ENCODE data around the gene COMMD8. TPM values are rescaled to one million over a fixed set of nuclear protein-coding genes. Genes with fewer than 3 reads are reported as not detected.
A peak's percentile ranks its signal among the peaks of the same experiment; 100 is the strongest.

Gene COMMD8
- 10 to 100 TPM; 11.6 to 18.5 TPM for total RNA-seq

DNA sequence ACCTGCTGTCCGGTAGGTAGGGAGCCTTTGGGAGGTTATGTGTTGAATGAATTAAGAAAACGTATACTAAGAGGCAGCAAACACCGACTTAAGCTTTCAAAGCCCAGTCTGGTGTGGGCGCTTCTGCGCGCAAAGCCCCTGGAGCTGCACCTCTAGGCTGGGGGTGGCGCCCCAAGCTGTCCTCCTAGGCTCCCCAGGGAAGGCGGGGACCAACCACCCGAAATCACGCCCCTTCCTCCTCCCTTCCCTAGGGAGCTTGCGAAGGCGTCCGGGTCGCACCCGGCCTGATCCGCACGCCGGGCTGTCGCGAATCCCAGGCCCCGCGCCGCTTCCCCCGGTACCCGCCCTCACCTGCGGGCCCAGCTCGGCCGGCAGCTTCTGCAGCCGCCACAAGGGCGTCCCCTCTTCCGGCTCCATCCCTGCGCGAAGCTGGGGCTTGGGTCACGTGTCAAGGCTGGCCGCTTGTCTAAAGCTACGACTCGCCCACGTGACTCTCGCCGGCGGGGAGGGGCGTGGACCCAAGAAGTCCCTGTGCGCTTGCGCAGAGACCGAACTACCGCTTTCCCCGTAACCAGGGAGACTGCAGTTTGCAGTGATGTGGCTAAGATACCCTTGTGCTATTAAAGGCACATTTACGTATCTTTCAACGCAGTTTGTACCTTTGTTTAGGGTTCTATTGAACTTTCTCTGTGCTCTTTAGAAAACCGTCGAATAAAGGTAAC is at the start of gene COMMD8:
Gene COMMD8 (minus strand): TSS at position 468 of the 722 bp plus-strand sequence. CDS start 51 bp downstream, at position 417.
- no peaks in the 10 kb centered on the region for H3K27me3 ChIP-seq
- H3K4me3 ChIP-seq = peak within 1 kb of the TSS; percentile 80 to 91
- peaks cover 0 to 10% of the 10 kb centered on the region in 2 donors for H3K4me1 ChIP-seq
- H3K9me3 ChIP-seq = no peaks in the 10 kb centered on the region
- DNase-seq (ENCODE audit: low spot score) = peak; percentile 98
- TF ChIP-seq, protein P1, sequence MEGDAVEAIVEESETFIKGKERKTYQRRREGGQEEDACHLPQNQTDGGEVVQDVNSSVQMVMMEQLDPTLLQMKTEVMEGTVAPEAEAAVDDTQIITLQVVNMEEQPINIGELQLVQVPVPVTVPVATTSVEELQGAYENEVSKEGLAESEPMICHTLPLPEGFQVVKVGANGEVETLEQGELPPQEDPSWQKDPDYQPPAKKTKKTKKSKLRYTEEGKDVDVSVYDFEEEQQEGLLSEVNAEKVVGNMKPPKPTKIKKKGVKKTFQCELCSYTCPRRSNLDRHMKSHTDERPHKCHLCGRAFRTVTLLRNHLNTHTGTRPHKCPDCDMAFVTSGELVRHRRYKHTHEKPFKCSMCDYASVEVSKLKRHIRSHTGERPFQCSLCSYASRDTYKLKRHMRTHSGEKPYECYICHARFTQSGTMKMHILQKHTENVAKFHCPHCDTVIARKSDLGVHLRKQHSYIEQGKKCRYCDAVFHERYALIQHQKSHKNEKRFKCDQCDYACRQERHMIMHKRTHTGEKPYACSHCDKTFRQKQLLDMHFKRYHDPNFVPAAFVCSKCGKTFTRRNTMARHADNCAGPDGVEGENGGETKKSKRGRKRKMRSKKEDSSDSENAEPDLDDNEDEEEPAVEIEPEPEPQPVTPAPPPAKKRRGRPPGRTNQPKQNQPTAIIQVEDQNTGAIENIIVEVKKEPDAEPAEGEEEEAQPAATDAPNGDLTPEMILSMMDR (IDR thresholded peaks at IDR 0.05) = peak; percentile 20 to 55
- no peaks in the 10 kb centered on the region for H3K36me3 ChIP-seq
- H3K27ac ChIP-seq = peak within 1 kb of the TSS; percentile 89 to 92

DNA sequence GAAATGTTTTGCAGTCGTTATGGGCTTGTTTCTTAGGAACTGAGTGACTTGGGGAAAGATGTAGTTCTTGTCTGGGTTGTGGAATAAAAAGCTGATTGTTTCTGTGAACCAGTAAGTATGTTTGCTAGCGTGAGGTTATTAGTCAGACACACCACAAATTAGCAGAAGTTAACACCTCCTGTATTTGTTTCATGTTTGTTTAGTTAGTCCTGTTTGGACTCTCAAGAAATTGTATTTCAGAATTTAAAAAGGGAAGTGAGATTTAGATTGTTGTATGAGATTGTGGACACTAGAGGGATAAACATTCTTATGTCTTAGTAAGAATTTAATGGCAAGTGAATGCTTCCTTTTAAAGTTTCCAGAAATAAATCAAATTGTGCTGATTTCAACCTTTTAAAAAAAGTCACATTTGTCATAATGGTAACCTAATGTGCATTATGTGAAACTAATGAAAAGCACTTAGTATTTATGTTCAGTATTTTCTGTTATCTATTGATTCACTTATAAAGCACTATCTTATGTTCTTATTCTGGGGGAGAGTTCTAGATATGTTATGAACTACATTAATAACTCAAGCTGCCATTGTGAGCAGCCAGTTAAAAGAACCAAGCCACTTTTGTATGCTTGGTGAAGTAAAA is 47.1 kb upstream of the COMMD8 start:
- no peak overlapping the region for H3K4me3 ChIP-seq
- peaks cover 0 to 29% of the 10 kb centered on the region in 2 donors for H3K4me1 ChIP-seq
- peak overlapping the region; percentile 14 to 52 for H3K27ac ChIP-seq
- TF ChIP-seq, protein P1 (IDR thresholded peaks at IDR 0.05) = peak in 1 of 2 donors; percentile 30
- H3K9me3 ChIP-seq = no peaks in the 10 kb centered on the region
- DNase-seq (ENCODE audit: low spot score) = no peak
- H3K27me3 ChIP-seq = no peaks in the 10 kb centered on the region
- H3K36me3 ChIP-seq = peaks cover 13% of the 10 kb centered on the region

DNA sequence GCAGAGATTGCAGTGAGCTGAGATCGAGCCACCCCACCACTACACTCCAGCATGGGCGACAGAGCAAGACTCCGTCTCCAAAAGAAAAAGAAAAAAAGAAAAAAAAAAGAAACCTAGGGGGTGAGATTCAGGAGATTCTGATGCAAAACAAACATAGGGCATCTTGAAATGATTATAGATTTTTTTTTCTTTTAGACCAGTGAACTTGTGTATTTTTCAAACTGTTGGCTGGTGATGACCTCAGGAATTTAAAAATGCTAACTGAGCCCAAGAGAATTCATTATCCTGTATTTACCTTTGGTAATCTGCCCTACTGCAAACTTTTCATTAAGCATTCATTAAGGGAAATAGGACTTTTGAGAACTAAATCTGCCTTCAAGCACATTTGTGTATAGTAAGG is 42.2 kb upstream of the COMMD8 start:
- Histone ChIP-seq H3K9me3 (no peaks in the 10 kb centered on the region), H3K36me3 (no peaks in the 10 kb centered on the region), H3K4me1 (peaks cover 0 to 17% of the 10 kb centered on the region in 2 donors), H3K27ac (no peak overlapping the region), H3K4me3 (no peak overlapping the region), H3K27me3 (no peaks in the 10 kb centered on the region)
- TF ChIP-seq, protein P1 (IDR thresholded peaks at IDR 0.05) = no peak
- no peak for DNase-seq (ENCODE audit: low spot score)

DNA sequence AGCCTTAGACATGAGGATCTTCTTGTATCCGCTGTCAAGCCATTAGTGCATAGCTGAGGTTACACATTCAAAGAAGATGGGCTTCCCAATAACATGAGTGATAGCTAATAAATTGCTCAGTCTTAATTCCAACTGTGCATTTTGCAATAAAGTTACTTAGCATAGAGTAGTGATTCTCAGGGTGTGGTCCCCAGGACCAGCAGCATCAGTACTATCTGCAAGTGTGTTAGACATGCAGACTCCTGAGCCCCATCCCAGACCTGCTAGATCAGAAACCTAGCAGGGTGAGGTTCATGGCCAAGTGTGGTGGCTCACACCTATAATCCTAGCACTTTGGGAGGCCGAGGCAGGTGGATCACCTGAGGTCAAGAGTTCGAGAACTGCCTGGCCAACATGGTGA is 41.6 kb upstream of the COMMD8 start:
- no peaks in the 10 kb centered on the region for H3K27me3 ChIP-seq
- H3K4me1 ChIP-seq = peaks cover 0 to 11% of the 10 kb centered on the region in 2 donors
- no peaks in the 10 kb centered on the region for H3K36me3 ChIP-seq
- TF ChIP-seq, protein P1 (IDR thresholded peaks at IDR 0.05) = no peak
- no peak overlapping the region for H3K27ac ChIP-seq
- no peak for DNase-seq (ENCODE audit: low spot score)
- no peak overlapping the region for H3K4me3 ChIP-seq
- H3K9me3 ChIP-seq = no peaks in the 10 kb centered on the region

DNA sequence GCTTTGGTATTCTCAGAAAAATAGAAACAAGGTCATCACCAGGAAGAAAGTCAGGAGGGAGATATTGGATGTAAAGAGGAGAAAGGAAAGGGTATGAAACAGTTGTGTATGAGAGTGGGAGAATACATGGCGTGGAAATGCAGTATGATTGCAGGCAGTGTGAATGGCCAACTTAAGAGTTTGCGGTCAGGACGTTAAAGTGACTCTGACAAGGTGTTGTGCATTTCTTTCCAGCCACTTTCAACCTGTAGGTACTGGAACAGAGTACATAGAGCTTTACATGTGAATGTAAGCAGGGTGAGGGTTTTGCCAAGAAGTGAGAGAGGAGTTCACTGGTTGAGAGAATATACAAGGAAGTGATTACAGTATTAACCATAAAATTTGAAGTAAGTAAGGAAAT is 37.3 kb upstream of the COMMD8 start:
- Histone ChIP-seq H3K4me3 (no peak overlapping the region), H3K4me1 (peaks cover 0 to 9% of the 10 kb centered on the region in 2 donors), H3K36me3 (no peaks in the 10 kb centered on the region), H3K27me3 (no peaks in the 10 kb centered on the region), H3K9me3 (no peaks in the 10 kb centered on the region), H3K27ac (no peak overlapping the region)
- DNase-seq (ENCODE audit: low spot score) = no peak
- TF ChIP-seq, protein P1 (IDR thresholded peaks at IDR 0.05) = no peak

All from right atrium auricular region (tissue), 2 donors.